GM18517 (cell line): ENCODE results near the gene CLEC2B.

ENCODE experiments used
- ATAC-seq: cut with Tn5 transposase; IDR thresholded peaks from one replicate; pipeline ENCODE4 v1.9.1; 2021; ENCODE audit warnings: mild to moderate bottlenecking, moderate library complexity; ENCODE audit not compliant: unreplicated experiment

Gene CLEC2B

GRCh38 chr12:9870286-9870866 lies 1.2 kb upstream of the CLEC2B start:
- no peak for ATAC-seq

GRCh38 chr12:9868951-9869306 lies 225 bp downstream of the CLEC2B start:
- no peak for ATAC-seq

GRCh38 chr12:9868311-9868801 lies 798 bp downstream of the CLEC2B start:
- ATAC-seq = no peak

GRCh38 chr12:9867531-9867930 lies 1.6 kb downstream of the CLEC2B start:
- no peak for ATAC-seq

GRCh38 chr12:9866860-9867269 lies 2.3 kb downstream of the CLEC2B start:
- ATAC-seq = no peak

- ATAC-seq = no peak
Observed at GRCh38 chr12:9864913-9865675, 4.1 kb downstream of the CLEC2B start.

- ATAC-seq = no peak
Observed at GRCh38 chr12:9858135-9858534, 11.0 kb downstream of the CLEC2B start.

- ATAC-seq = no peak
Observed at GRCh38 chr12:9856894-9857293, 12.3 kb downstream of the CLEC2B start.

- ATAC-seq = no peak
Observed at GRCh38 chr12:9856151-9856550, 13.0 kb downstream of the CLEC2B start.

- no peak for ATAC-seq
Observed at GRCh38 chr12:9851927-9852326, 17.2 kb downstream of the CLEC2B start.

- no peak for ATAC-seq
Observed at GRCh38 chr12:9851050-9851449, 18.1 kb downstream of the CLEC2B start.

- no peak for ATAC-seq
Observed at GRCh38 chr12:9848899-9849298, 20.3 kb downstream of the CLEC2B start.

- ATAC-seq = no peak
Observed at GRCh38 chr12:9843407-9843806, 25.7 kb downstream of the CLEC2B start.

- ATAC-seq = no peak
Observed at GRCh38 chr12:9831720-9832119, 37.4 kb downstream of the CLEC2B start.

- no peak for ATAC-seq
Observed at GRCh38 chr12:9829982-9830381, 39.2 kb downstream of the CLEC2B start.

- ATAC-seq = no peak
Observed at GRCh38 chr12:9829483-9829882, 39.7 kb downstream of the CLEC2B start.

- ATAC-seq = no peak
Observed at GRCh38 chr12:9827209-9827888, 41.8 kb downstream of the CLEC2B start, which contains the start of gene KLRF1. Gene KLRF1 (plus strand): TSS chr12:9827481. CDS start chr12:9827545, 64 bp downstream.

GRCh38 chr12:9820281-9820930 lies 48.7 kb downstream of the CLEC2B start:
- ATAC-seq = no peak

- ATAC-seq = peak; percentile 92
Observed at GRCh38 chr12:9813821-9814798, 55.0 kb downstream of the CLEC2B start.

- ATAC-seq = no peak
Observed at GRCh38 chr12:9811621-9812020, 57.5 kb downstream of the CLEC2B start.
